HG03066 (cell line): ENCODE data around the gene SYT8.
A peak's percentile ranks its signal among the peaks of the same experiment; 100 is the strongest.

ENCODE experiments used
- ATAC-seq: cut with Tn5 transposase; IDR thresholded peaks from one replicate; pipeline ENCODE4 v1.9.1; 2021; ENCODE audit warnings: low read depth; ENCODE audit not compliant: unreplicated experiment

Gene SYT8

DNA sequence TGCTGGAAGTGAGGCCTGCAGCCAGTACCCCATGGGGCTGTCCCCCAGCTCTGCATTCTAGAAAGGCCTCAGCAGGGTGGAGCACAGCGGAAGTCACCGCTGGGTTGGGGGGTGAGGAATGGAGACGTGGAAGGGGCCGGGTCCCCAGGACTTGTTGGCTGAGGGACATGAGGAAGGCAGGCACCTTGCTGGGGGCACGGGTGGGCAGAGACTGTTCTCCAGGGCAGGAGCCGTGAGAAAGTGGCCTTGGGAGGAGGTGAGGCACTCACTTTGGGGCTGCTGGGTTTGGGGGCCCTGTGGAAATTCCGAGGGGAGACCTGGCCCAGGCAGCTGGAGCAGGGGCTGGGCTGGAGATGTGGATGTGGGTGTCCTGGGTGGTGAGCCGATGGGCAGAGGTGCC, 9.0 kb downstream of the SYT8 start:
- no peak for ATAC-seq

DNA sequence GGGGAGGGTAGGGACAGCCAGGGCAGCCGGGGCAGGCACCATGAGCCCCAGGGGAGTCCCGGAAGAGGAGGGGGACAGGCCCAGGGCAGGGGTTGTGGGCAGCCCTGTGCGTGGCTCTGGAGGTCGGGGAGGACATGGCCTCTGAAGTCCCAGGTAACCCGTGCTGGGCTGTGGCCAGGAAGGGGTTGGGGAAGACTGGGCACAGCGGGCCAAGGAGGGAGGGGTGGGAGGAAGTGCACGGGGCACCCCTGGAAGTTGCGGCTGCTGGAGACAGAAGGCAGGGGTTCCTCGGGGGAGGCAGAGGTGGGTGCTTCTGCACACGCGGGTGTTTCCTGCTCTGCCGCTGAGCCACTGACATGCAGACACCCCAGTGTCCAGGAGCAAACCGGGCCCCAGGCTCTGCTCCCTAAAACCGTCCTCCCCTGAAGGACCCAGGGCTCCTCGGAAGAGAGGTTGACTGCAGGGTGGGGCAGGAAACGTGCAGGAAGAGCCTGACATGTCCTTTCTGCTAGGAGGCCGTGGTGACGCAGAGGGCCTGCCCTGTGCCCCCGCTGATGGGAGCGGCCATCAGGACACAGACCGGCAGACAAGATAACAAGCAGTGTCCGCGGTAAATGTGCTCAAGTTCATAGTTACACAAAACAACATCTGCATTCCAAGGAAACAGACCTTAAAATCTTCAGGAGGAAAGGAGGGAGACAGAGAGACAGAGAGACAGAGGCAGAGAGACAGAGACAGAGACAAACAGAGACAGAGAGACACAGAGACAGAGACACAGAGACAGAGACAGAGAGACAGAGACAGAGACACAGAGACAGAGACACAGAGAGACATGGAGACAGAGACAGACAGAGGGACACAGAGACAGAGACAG, 9.7 kb downstream of the SYT8 start:
- ATAC-seq: no peak

DNA sequence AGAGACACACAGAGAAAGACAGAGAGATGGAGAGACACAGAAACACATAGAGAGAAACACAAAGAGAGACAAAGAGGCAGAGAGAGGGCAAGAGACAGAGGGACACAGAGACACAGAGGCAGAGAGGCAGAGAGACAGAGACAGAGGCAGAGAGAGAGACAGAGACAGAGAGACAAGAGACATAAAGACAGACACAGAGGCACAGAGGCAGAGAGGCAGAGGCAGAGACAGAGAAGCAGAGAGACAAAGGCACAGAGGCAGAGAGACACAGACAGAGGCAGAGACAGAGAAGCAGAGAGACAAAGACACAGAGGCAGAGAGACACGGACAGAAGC, 10.3 kb downstream of the SYT8 start:
- ATAC-seq: no peak

DNA sequence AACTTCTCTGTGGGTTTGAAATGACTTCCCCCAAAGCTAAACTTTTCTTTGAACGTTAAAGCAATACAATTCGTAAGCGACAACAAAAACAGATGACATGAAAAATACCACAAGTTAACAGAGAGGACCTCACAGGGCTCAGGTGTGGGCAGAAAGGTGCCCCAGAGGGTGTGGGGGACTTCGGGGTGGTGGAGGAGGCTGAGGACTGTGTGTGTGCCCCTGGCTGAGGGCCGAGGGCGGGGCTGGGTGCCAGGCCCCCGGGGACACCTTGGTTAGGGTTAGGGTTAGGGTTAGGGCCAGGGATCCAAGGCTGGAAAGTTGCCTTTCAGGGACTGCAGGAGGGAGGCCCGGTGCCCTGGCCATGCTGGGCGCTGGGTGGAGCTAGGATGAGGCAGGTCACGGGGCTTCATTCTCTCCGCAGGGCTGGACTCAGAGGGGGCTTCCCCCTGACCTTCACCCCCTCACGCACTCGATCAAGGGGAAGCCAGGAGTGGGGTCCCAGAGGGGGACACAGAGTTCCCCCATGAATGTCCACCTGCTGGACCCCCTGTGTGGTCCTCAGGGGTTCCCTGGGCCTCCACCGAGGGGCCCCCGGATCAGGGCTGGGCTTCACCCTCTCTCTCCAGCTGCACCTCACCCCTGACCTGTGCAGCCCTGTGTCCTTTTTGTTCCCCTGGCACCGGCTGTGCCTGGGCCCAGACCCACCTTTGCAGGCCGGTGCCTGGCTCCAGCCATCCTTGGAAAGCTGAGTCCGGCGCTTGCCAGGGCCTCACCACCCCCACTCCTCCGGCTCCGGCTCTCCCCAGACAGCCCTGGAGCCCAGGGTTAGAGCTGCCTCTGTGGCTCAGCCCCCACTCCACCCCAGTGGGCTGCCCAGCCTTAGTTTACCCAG, 11.0 kb downstream of the SYT8 start:
- no peak for ATAC-seq

DNA sequence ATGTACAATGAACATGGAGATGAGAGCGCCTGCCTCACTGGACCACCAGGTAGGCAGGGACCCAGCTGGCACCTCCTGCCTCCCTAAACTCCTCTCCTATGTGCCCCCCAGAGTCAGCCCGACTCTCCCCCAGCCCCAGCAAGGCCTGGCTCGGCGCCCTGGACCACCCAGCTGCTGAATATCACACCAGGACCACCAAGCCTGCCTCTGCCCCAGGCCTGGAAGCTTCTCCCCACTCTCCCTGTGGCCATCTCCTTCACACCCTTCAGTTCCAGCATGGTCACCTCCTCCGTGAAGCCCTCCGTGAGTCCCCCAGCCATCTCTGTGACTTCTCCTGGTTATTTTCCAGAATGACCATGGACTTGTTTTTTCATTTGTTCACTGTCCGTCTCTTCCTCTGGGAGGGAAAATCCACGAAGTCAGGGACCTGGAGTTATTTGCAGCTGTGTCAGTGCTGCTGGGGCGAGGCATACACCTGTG, 11.7 kb downstream of the SYT8 start:
- ATAC-seq: no peak

DNA sequence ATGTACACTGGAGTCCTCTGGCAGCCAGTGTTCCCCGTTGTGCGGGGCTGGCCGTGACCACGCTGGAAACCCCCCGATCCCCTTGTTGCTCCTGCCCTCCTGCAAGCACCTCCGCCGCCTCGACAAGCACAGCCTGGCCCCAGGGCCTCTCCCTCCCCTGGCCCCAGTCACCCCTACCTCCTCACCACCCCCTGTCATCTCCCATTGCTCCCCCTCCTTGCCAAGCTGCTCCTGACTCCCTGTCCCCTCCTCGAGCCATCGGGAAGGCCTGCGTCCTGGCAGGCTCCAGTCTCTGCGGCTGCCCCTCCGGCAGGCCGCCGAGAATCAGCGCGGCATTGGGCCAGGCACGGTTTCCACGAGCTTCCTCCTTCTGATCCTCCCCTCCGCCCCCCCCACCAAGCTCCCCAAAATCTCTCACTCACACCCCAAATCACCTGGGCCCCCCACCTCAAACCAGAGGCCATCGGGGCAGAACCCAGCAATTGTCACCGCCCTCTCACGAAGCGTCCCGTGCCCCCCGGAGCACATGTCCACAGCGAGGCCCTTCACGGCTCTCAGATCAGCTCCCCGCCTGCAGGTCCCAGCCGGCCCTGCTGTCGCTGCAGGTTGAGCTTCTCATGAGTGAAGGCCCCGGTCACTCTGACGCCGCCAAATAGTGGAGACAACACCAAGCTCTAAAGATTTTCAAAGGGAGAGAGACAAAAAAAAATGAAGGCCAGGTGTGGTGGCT, 12.4 kb downstream of the SYT8 start:
- no peak for ATAC-seq

DNA sequence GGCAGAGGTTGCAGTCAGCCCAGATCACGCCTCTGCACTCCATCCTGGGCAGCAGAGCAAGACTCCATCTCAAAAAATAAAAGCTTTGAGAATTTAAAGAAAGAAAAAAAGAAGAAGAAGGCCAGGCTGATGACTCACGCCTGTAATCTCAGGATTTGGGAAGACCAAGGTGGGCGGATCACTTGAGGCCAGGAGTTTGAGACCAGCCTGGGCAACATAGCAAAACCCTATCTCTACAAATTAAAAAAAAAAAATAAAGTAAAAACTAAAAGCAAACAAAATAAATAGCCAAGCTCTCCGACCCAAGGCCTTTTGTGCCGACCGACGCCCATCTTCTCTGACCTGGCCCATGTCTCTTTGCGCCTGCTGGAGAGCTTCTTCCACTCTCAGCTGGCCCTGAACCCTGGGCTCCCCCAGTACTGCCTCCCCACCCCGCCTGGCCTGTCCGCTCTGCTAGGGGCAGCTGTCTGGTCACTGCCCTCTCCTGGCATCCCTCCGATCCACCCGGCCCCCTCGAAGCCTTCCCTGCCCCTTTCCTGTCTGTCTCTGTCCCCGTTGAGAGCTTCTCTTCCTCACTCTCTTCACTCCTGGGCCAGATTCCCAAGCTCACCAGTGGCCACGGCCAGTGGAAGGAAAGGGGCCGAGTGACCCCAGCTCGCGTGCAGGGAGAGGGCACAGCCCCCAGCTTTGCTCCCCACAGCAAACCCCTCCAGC, 13.3 kb downstream of the SYT8 start:
- ATAC-seq: no peak

DNA sequence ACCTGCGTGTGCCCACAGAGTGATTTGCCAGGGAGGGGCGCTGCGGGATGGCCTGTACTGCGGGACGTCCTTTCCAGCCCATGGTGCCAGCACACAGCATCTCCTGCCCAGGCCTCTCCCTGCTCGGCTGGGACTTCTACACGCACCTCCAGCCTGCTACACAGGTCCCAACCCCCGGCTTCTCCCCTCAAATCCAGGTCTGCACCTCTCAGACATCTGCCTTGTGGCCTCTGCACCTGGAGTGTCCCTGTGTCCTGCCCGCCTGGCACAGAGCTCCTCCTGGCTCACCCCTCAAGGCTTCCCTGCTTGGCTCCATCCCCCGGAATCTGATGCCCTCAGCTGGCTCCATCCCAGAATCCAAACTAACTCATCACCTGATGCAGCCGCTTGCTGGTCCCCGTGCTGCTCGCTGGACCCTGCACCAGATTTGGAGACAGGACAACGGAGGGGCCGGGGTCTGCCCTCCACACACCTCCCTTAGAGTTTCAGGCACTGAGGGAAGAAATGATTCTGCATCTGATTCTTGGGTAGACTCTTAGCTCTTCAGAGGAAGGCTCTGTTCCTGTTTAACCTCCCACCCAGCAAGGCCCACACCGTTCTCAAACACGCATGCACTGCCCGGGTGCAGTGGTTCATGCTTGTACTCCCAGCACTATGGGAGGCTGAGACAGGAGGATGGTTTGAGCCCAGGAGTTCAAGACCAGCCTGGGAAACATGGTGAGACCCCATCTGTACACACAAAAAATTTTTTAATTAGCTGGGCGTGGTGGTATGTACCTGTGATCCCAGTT, 14.0 kb downstream of the SYT8 start:
- ATAC-seq: no peak

DNA sequence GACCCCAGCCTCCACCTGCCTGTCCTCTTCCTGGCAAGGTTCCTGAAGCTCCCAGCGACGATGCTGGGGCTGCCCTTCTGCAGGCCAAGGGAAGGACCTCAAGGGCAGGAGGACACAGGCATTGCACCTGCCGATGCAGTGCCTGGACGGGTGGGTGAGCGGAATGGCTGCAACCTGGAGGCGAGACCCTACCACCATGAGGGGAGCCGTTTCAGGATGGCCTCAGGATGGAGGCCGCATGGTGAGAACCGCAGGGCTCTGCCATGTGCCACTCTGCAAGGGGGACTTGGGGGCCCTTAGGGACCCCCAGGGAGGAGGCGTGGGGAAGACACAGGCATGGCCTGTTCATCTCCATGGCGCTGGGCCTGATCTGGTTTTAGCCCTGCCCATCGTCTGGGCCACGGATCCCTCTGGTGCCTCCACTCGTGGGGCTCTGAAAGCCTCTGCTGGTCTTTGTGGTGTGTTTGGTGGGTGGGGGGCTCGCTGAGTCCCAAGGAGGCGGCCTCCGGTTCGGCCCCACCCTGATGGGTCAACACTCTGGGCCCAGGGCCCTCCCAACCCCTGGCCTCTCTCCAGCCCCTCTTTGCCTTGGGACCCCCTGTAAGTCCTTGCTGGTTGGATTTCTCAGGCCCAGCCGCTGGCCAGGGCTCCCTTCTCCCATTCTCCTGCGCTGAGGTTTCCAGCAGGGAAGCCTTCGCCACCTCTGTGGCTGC, 16.8 kb downstream of the SYT8 start:
- no peak for ATAC-seq

DNA sequence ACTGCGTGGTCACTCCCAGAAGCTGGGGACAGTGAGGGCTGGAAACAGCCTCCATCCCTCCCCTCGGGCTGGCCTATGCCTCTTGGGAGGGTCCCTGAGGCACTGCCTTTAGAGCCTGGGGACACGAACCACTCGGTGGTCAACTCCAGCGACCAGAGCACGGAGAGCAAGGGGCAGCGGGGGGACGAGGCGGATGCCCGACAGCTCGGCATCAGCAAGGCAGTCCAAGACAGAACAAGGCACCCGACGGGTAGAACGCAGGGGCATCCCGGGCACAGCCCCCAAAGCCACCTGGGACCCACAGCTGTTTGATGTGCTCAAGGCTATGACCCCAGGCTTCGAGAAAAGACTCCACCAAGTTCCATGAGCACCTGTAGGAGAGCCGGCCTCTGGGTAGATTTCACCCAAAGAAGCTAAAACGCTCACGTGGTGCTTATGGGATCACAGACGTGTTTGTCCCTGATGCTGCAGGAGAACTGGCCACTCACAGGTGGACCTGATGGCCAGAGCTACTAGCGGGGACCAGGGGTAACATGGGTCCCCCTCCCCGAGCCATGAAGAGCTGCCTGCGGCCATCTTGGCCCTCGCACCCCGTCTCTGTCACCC, 17.6 kb downstream of the SYT8 start:
- ATAC-seq: peak; percentile 0

DNA sequence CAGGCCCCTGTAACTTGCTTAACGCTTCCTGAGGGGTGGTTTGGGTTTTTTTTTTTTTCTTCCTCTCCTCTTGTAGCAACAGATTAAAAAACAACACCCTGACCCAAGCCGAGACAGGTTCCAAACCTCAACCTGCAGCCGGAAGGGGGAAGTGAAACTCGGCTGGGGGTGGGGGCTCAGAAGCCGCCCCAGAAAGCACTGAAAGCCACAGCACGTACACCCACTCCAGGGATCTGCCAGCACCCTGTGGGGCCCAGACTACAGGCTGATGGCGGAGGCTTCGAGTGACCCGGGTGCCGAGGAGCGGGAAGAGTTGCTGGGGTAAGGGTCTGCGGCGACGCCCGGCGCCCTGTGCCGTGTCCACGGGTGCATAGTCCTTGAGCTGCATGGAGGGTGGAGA, 18.1 kb downstream of the SYT8 start, which contains the start of gene LSP1:
TSS of gene LSP1 (plus strand) at position 208 of the 400 bp plus-strand sequence. CDS start at position 269, 61 bp downstream.
- ATAC-seq: peak; percentile 43

DNA sequence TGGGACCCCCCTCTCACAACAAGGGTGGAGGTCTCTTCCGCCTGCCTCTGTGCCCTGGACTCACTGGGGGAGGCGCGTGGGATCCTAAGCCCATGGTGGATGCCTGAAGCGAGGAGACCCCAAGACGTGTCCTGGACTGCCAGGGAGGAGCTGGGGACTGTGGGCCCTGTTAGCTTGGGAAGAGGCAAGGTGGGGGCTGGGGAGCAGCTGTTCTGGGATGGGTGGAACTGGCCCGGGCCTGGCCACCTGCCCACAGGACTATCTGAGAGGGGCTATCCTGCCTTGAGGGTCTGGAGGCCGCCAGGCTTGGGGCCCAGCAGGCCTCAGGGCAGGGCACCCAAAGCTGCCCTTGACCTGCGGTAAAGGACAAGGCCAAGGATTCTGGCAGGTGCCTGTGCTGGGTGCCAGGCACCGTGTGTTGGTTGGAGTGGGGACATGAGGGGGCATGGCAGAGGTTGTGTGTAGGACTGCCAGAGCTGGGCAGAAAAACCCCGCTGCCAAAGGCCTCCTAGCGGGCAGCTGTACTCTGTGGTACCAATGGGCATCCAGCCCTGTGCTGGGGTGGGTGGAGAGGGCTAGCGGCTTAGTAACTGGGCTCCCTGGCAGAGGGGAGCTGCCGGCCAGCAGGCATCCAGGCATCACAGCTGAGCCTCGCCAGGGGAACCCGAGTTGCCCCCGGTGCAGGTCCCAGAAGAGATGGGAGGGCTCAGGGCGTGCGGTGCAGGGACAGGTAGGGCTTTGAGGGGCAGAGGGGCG, 18.8 kb downstream of the SYT8 start:
- ATAC-seq: no peak

DNA sequence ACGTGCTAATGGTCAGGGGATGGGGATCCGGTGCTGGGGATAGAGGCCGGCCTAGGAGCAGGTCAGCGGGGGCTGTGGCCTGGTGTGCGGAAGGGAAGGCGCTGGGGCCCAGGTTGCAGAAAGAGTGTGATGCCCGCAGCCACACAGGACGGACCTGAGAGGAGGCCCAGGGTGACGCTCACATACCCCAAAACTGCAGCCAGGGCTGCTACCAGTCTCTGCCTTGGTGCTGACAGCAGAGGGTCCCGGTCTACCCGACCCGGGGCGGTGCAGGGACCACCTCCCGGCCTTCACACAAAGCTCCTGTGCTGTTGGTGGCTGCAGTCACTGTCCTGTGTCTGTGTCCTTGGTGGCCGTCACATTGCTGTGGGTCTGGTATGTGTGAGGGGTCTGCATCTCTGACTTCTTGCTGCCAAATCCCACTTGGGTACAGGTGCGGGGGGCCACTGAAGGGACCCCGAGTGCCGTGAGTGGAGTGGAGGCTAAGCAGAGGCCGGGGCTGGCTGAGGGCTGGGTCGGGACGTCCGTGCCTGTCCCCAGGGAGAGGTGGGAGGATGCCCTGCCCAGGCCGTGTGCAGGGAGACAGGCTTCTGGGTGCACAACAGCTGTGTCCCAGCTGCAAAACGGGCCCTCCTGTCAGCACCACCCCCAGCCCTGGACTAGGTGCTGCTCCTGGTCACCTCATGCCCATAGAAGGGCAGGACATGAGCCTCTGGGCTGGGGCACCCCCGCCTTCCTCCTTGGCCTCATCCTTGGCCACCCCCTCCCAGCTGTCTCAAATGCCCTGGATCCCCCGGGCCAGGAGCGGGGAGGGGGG, 19.6 kb downstream of the SYT8 start:
- ATAC-seq: peak; percentile 26

DNA sequence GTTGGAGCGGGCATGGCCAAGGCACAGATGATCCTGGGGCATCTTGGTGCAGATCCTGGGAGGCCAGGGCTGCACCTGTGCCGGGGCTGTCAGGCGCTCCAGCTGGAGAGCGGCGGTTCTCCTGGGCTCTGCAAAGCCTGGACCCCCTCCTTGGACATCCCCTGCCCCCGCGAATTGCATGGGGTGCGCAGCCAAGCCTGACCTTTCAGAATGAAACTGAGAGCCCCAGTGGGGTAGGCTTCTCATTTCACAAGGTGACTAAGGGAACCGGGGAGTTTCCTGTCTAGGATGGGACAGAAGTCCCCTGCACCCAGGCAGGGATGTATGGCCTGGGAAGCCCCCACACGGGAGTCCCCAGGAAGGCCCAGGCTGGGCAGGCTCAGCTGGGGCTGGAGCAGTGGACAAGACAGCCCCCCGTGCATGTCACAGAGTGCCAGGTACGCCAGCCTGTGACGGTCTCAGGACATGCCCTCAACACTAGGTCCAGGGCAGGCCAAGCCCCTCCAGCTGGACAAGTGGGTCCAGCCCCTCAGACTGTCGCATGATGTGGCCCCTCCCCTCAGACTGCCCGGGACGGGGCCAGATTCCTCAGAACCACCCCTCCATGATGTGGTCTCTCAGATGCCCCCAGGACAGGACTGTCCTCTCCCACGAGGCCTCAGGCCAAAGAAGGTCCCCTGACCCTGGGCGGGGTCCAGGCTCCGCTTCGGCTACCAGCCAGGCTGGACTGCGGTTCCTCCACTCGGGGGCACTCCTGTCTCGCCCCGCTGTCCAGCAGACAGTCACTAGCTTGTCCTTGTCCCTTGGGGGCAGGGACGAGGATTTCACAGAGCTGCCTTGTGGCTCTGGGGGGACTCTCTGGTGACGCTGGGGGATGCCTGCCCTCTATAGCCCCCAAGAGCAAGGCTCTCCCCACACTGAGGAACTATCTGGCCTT, 20.4 kb downstream of the SYT8 start:
- ATAC-seq: peak; percentile 39

DNA sequence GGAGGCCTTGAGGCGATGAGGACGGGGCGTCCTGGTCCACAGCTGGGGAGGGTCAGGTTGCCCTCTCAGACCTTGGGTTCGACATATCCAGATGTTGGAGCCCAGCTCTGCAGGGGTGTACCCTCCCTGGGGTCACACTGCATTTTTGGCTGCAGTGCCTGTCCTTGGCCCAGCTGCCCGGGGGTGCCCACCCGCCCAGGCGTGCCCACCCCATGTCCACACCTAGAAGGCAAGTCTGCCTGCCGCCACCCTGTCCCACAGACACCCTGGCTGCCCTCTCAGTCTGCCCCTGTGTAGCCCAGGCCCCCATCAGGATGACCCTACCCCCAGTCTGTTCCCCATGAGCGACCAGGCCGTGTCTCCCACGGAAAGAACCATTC, 21.1 kb downstream of the SYT8 start:
- no peak for ATAC-seq
